AG10803 (cell line): Measurements from ENCODE around the gene CENPM.

Experiments used
- DNase-seq: peaks from one replicate; pipeline ENCODE4 v3.0.0; 2010; ENCODE audit warnings: low read depth
- H3K4me3 ChIP-seq: 2 replicates; pipeline ENCODE4 v1.5.1; 2011; ENCODE audit warnings: mild to moderate bottlenecking, low read length, control low read depth
- CTCF ChIP-seq: conservative IDR thresholded peaks from 2 replicates; pipeline ENCODE4 v1.5.1; 2011; ENCODE audit warnings: mild to moderate bottlenecking, low read length, control low read depth, inconsistent platforms

CENPM gene

GRCh38 chr22:41966607-41967240, 19.8 kb upstream of the CENPM start:
- H3K4me3 ChIP-seq, result no peak overlapping the region
- peak; percentile 58; the same call in 1 of the 2 replicates for TF ChIP-seq CTCF
- DNase-seq, result peak; percentile 93

GRCh38 chr22:41966225-41966606, 19.3 kb upstream of the CENPM start:
- no peak overlapping the region for H3K4me3 ChIP-seq
- no peak for DNase-seq
- no peak for TF ChIP-seq CTCF

- H3K4me3 ChIP-seq, result no peak overlapping the region
- no peak for TF ChIP-seq CTCF
- no peak for DNase-seq
Measured at GRCh38 chr22:41964112-41964491, 17.1 kb upstream of the CENPM start.

- no peak for TF ChIP-seq CTCF
- H3K4me3 ChIP-seq, result no peak overlapping the region
- DNase-seq, result peak; percentile 66
Measured at GRCh38 chr22:41963453-41964111, 16.6 kb upstream of the CENPM start.

GRCh38 chr22:41957941-41958556, 11.1 kb upstream of the CENPM start:
- H3K4me3 ChIP-seq, result no peak overlapping the region
- no peak for TF ChIP-seq CTCF
- no peak for DNase-seq

- TF ChIP-seq CTCF, result no peak
Measured at GRCh38 chr22:41952713-41953112, 5.8 kb upstream of the CENPM start.

GRCh38 chr22:41951898-41952474, 5.0 kb upstream of the CENPM start, which contains the start of gene SMIM45:
Gene SMIM45, plus strand, starts transcription at chr22:41952150.
- no peak within 1 kb of the TSS for H3K4me3 ChIP-seq
- DNase-seq, result no peak
- no peak for TF ChIP-seq CTCF

More at GRCh38 chr22:41952713-41953112, 5.8 kb upstream of the CENPM start:
- no peak overlapping the region for H3K4me3 ChIP-seq
- no peak for DNase-seq
